Thoracic aorta (tissue), 2 donors: ENCODE data around the gene CECR2. TPM values are rescaled to one million over a fixed set of nuclear protein-coding genes. Genes with fewer than 3 reads are reported as not detected.

Experiments used
- ATAC-seq: fragments of 150-250 bp; one replicate; pipeline ENCODE4 v1.8.0; 2017; ENCODE audit warnings: low read depth; ENCODE audit not compliant: insufficient number of reproducible peaks, low FRiP score
- DNase-seq: peaks from one replicate; pipeline ENCODE4 v3.0.0-alpha.2; 2020; ENCODE audit warnings: low spot score
- H3K27ac ChIP-seq, 2 donors: fragments of 200-600 bp; sonication (generic); 1 replicate in 1 of 2; 2 replicates in 1 of 2; pipeline ENCODE4 v1.5.1; 2016; ENCODE audit warnings: mild to moderate bottlenecking in 2 of 2, moderate library complexity in 2 of 2
- H3K27me3 ChIP-seq: fragments of 200-600 bp; sonication (generic); replicated peaks from 2 replicates; pipeline ENCODE4 v1.6.0; 2016; ENCODE audit warnings: mild to moderate bottlenecking; ENCODE audit not compliant: insufficient read depth
- H3K36me3 ChIP-seq: fragments of 200-600 bp; sonication (generic); one replicate; pipeline ENCODE4 v1.5.1; 2016
- H3K4me1 ChIP-seq, 2 donors: fragments of 200-600 bp; sonication (generic); 1 replicate in 1 of 2; 2 replicates in 1 of 2; pipeline versions ENCODE4 v1.5.1 to v1.6.0; 2016; ENCODE audit warnings: low read depth in 2 of 2, mild to moderate bottlenecking in 1 of 2; ENCODE audit not compliant: control insufficient read depth in 1 of 2
- H3K4me3 ChIP-seq: fragments of 200-600 bp; sonication (generic); 2 replicates; pipeline ENCODE4 v1.5.1; 2016; ENCODE audit warnings: mild to moderate bottlenecking
- H3K9me3 ChIP-seq: fragments of 200-600 bp; sonication (generic); 2 replicates; pipeline ENCODE4 v1.5.1; 2016
- CTCF ChIP-seq: fragments of 200-600 bp; sonication (generic); IDR thresholded peaks from one replicate; pipeline ENCODE4 v1.5.1; 2019; ENCODE audit warnings: antibody characterized with exemption
- total RNA-seq, 2 donors: library from RNA; depleted of rRNA; stranded (reverse); fragments of >200 nt; gene quantifications; one replicate each; pipeline versions ENCODE4 v1.1.0 to v1.2.3, GENCODE V29; 2016

Gene CECR2
- total RNA-seq, 2 donors from 2014 or later: 0.28 TPM; not detected in 1

DNA sequence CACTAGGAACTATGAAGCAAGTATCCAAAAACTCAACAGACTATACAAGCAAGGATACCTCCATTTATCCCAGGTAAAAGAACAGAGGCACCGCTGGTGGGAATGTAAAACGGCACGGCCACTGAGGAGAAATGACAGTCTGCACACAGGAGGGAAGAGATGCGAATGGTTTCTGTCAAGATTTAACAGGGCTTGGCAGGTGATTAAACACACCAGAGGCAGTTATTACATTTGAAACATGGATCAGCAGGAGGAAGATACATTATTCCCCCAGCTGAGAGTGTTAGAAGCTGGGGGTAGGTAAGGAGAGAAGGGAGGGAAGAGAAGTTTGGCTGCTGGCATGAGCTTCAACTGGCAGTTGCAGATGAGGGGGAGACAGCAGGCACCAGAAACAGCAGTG is 229.1 kb downstream of the CECR2 start:
- no peak overlapping the region for H3K27ac ChIP-seq
- no peak for TF ChIP-seq CTCF
- ATAC-seq (no peak), DNase-seq (no peak)
- no peak overlapping the region for H3K4me3 ChIP-seq
- H3K4me1 ChIP-seq: no peaks in the 10 kb centered on the region
- no peaks in the 10 kb centered on the region for H3K27me3 ChIP-seq
- no peaks in the 10 kb centered on the region for H3K9me3 ChIP-seq
- peaks cover 49% of the 10 kb centered on the region for H3K36me3 ChIP-seq

GRCh38 chr22:17601031-17601430 is 231.8 kb downstream of the CECR2 start:
- ATAC-seq (no peak), DNase-seq (no peak)
- Histone ChIP-seq H3K27ac (no peak overlapping the region), H3K27me3 (no peaks in the 10 kb centered on the region), H3K36me3 (peaks cover 37% of the 10 kb centered on the region), H3K4me3 (no peak overlapping the region), H3K9me3 (no peaks in the 10 kb centered on the region), H3K4me1 (no peaks in the 10 kb centered on the region)
- no peak for TF ChIP-seq CTCF

DNA sequence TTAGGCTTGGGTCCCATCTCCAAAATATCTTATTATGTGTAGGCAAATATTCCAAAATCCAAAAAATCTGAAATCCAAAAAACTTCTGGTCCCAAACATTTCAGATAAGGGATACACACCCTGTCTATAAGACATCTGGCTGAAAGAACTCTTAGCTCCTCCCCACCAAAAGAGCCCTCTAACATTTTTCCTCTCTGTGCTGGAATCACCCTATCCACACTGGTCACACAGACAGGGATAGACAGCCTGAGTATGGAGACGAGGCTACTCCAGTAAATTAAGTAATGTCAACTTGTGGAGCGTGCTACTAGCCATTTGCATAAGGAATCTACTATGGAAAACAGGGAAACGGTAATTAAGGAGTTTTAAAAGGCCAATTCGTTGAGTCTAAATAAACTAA is 234.4 kb downstream of the CECR2 start:
- peaks cover 30% of the 10 kb centered on the region for H3K36me3 ChIP-seq
- no peaks in the 10 kb centered on the region for H3K27me3 ChIP-seq
- no peak overlapping the region for H3K27ac ChIP-seq
- ATAC-seq (no peak), DNase-seq (no peak)
- H3K9me3 ChIP-seq: no peaks in the 10 kb centered on the region
- no peak for TF ChIP-seq CTCF
- H3K4me3 ChIP-seq: no peak overlapping the region
- H3K4me1 ChIP-seq: no peaks in the 10 kb centered on the region

- Histone ChIP-seq H3K4me1 (peaks cover 0 to 4% of the 10 kb centered on the region in 2 donors), H3K4me3 (no peak overlapping the region), H3K27me3 (no peaks in the 10 kb centered on the region), H3K9me3 (no peaks in the 10 kb centered on the region), H3K36me3 (peaks cover 21% of the 10 kb centered on the region), H3K27ac (no peak overlapping the region)
- ATAC-seq: no peak
- no peak for TF ChIP-seq CTCF
- DNase-seq: no peak
Measured at GRCh38 chr22:17606496-17606895, 237.2 kb downstream of the CECR2 start.

Other genes starting within 250 kb of the CECR2 start
- gene TMEM121B, start 248.1 kb upstream of the CECR2 start, total RNA-seq: 1 to 10 TPM; 1.1 to 2.0 TPM
- gene HDHD5, start 210.2 kb upstream of the CECR2 start, total RNA-seq: 10 to 100 TPM; 32.6 to 50.1 TPM
- gene ADA2, start 150.0 kb upstream of the CECR2 start, total RNA-seq: 10 to 100 TPM; 25.7 to 31.3 TPM
- not detected for gene SLC25A18, start 194.0 kb downstream of the CECR2 start, total RNA-seq